DMS153 (cell line): Measurements from ENCODE around the gene ATG7.
"Not testable (repeated sequence)": the region's sequence is repeated elsewhere in the genome, so short reads cannot be mapped to it uniquely, and the experiment has no call there.

Source experiments
- DNase-seq: peaks from one replicate; lab custom pipeline; 2025; lab: John Stamatoyannopoulos, UW

The ATG7 gene

GRCh38 chr3:11592445-11593298 lies 320.5 kb downstream of the ATG7 start:
- DNase-seq = no peak

GRCh38 chr3:11593318-11594034 lies 321.3 kb downstream of the ATG7 start:
- DNase-seq = no peak

DNA sequence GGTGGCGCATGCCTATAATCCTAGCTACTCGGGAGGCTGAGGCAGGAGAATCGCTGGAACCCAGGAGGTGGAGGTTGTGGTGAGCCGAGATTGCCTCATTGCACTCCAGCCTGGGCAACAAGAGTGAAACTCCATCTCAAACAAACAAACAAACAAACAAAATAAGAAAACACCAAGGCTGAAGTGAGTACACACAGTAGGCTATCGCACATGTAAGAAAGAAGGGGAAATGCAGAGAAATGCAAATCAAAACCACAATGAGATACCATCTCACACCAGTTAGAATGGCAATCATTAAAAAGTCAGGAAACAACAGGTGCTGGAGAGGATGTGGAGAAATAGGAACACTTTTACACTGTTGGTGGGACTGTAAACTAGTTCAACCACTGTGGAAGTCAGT lies 322.8 kb downstream of the ATG7 start:
- not testable (repeated sequence) for DNase-seq

- DNase-seq = no peak
Measured at GRCh38 chr3:11596387-11596786, 324.2 kb downstream of the ATG7 start.

DNA sequence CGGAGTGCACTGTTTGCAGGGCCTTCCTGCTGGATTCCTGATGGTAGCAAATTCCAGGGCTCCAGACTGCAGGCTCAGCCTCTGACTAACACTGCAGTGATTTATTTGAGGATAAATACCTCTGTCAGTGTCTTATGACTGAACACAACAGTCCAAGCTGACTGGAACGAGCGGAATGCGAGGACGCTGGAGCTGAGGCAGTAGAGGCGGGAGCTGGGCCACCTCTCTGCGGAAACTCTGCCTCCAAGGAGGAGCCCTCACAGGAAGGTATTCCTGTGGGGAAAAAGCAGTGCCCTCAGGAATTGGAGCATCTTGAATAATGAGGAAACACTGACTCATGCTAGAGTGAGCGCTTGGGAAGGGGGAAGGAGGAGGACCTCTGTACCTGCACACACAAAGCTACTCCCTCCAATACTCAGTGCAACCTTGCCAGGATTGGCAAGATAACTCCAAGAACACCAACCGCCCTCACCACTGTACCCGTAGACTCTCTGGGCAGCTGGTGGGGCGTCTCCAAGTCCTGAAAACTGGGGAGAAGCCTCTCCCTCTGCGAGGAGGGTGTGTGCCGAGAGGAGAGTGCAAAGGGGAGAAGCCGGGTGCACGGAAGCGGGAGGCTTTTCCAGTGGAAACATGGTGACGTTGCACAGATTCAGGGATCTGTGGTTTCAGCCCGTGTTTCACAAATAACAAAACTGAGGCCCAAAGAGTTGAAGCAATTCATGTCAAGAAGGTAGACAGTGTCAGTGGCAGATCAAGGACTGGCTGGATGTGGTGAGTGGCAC lies 328.5 kb downstream of the ATG7 start:
- no peak for DNase-seq

- DNase-seq = no peak
Measured at GRCh38 chr3:11601446-11602238, 329.4 kb downstream of the ATG7 start.

GRCh38 chr3:11602239-11602840 lies 330.1 kb downstream of the ATG7 start:
- DNase-seq = no peak

DNA sequence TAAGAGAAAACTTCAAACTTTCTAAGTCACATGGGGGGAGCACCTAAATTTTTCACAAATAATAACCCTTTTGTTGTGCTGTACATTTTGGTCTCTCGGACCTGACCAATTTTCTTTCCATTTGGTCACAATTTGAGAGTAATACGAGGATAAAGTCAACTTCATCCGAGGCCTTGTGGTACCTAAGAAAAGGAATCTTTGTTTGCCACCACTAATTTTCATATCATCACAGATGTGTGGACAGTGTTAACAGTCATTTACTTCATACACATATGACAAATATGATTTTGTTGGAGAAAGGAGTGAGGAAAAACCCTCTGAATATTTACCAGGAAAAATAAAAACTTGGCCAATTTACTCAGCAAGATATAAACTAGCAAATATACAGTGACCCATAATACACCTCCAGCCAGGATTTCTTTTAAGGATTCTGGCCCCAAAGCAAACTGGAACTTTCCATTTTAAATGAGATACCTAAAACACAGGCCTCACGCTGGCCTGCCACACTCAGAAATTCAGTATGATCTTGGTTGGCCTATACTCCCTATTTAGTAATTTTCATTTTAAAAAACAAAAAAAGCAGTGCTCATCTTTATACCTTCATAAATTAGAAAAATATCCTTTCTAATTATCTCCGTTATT lies 330.8 kb downstream of the ATG7 start:
- DNase-seq = no peak

DNA sequence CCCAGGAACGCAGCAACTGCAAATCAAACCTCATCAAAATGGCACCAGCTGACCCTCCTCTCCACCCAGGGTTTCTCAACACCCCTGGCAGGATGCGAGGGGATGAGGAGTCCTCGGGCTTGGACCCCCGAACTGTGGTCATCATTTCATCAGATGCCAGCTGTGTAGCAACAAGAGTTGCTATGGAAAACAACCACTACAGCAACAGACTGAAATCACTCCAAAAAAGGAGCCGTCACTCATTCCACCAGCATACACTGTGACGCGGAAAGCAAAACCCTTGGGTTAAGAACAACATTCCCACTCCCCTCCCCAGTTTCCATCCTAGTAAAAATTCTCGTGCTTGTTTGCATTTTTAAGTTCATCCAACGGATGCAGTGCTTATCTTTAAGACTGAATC lies 331.4 kb downstream of the ATG7 start:
- no peak for DNase-seq

GRCh38 chr3:11604139-11604892 lies 332.1 kb downstream of the ATG7 start:
- DNase-seq = no peak

DNA sequence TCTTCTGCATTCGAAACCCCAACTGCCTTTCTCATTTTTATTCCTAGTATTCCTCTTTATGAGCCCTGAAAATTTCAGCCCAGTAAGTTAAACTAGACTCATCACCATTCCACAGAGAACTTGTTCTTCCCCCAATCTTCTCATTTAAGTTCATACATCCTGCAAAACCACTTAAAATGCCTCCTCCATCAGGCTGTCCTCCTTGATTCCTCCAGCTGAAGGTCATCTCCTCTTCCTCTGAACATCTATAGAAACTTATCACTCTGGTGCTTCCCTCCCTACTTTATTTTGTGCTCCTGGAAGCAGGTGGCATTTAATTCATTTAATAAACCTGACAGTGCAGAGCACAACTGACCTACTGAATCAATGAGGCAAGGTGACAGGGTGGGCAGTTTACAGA lies 333.2 kb downstream of the ATG7 start:
- DNase-seq = no peak

DNA sequence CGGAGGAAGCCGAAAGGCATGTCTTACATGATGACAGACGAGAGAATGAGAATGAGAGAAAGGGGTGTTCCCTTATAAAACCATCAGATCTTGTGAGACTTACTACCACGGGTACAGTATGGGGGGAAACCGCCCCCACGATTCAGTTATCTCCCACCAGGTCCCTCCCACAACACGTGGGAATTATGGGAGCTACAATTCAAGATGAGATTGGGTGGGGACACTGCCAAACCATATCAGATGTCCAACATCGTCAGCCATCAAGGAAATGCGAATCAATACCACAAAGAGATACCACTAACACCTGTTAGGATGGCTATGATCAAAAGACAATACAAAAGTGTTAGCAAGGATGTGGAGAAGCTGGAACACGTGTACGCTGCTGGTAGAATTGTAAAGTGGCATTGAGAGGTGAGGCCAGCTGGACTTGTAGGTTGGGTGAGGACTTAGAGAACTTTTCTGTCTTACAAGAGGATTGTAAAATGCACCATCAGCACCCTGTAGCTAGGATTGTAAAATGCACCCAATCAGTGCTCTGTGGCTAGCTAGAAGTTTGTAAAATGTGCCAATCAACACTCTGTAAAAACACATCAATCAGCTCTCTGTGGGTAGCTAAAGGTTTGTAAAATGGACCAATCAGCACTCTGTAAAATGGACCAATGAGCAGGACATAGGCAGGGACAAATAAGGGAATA lies 334.0 kb downstream of the ATG7 start:
- DNase-seq = no peak

- DNase-seq = no peak
Measured at GRCh38 chr3:11606865-11607440, 334.8 kb downstream of the ATG7 start.
